GM13977 (cell line): ENCODE results near the gene SLC1A1.
"Not testable (repeated sequence)": the region's sequence is repeated elsewhere in the genome, so short reads cannot be mapped to it uniquely, and the experiment has no call there.

Source experiments
- DNase-seq: peaks from one replicate; pipeline ENCODE4 v3.0.0; 2012; ENCODE audit warnings: low spot score
- CTCF ChIP-seq: IDR thresholded peaks from 2 replicates; pipeline ENCODE4 v1.5.1; 2012; ENCODE audit warnings: mild to moderate bottlenecking, control low read depth; ENCODE audit not compliant: insufficient read depth; ENCODE audit errors: extremely low read depth, missing control alignments
- in situ Hi-C: fragments of 300-500 bp; cut with MboI; formaldehyde crosslinking; loops from one replicate; pipeline ENCODE4 v1.12.0; 2022; ENCODE audit warnings: low sequenced_read_pairs, low pct_unique_long_range_greater_than_20kb, mixed read lengths, inconsistent platforms; ENCODE audit not compliant: unreplicated experiment

The SLC1A1 gene

GRCh38 chr9:4596165-4596922 is 106.1 kb downstream of the SLC1A1 start:
- DNase-seq, result no peak
- no peak for TF ChIP-seq CTCF
- in situ Hi-C loops, result no loop called here

- peak; percentile 20 for DNase-seq
- no peak for TF ChIP-seq CTCF
- in situ Hi-C loops, result loop anchor here (10.0 kb wide), 1 partner anchor 144 kb away; the partner anchor contains the start of gene AK3
These were observed 110.1 kb downstream of the SLC1A1 start for GRCh38 chr9:4600368-4600767.

GRCh38 chr9:4603830-4604229 is 113.6 kb downstream of the SLC1A1 start:
- no peak for DNase-seq
- in situ Hi-C loops, result loop anchor here (10.0 kb wide), 1 partner anchor 141 kb away; the partner anchor contains the start of gene AK3
- no peak for TF ChIP-seq CTCF

- TF ChIP-seq CTCF, result peak; percentile 60
- in situ Hi-C loops, result loop anchor here (10.0 kb wide), 1 partner anchor 140 kb away; the partner anchor contains the start of gene AK3
- peak; percentile 83 for DNase-seq
These were observed 114.4 kb downstream of the SLC1A1 start for GRCh38 chr9:4604678-4605095.

GRCh38 chr9:4606033-4606432 is 115.8 kb downstream of the SLC1A1 start:
- not testable (repeated sequence) for DNase-seq

GRCh38 chr9:4614627-4615026 is 124.4 kb downstream of the SLC1A1 start:
- TF ChIP-seq CTCF, result no peak
- no peak for DNase-seq
- in situ Hi-C loops, result no loop called here

More at GRCh38 chr9:4606033-4606432, 115.8 kb downstream of the SLC1A1 start:
- in situ Hi-C loops, result loop anchor here (10.0 kb wide), 1 partner anchor 139 kb away; the partner anchor contains the start of gene AK3

GRCh38 chr9:4615251-4615650 is 125.0 kb downstream of the SLC1A1 start:
- in situ Hi-C loops, result no loop called here
- no peak for DNase-seq
- TF ChIP-seq CTCF, result no peak
